ENCODE results near the gene LRRFIP1.

LRRFIP1 gene, protein sequence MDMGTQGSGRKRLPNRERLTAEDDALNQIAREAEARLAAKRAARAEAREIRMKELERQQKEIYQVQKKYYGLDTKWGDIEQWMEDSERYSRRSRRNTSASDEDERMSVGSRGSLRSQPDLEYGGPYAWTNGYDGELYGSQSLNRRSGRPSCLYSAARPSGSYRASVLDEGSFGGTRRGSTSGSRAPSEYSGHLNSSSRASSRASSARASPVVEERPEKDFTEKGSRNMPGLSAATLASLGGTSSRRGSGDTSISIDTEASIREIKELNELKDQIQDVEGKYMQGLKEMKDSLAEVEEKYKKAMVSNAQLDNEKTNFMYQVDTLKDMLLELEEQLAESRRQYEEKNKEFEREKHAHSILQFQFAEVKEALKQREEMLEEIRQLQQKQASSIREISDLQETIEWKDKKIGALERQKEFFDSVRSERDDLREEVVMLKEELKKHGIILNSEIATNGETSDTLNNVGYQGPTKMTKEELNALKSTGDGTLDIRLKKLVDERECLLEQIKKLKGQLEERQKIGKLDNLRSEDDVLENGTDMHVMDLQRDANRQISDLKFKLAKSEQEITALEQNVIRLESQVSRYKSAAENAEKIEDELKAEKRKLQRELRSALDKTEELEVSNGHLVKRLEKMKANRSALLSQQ

DNA sequence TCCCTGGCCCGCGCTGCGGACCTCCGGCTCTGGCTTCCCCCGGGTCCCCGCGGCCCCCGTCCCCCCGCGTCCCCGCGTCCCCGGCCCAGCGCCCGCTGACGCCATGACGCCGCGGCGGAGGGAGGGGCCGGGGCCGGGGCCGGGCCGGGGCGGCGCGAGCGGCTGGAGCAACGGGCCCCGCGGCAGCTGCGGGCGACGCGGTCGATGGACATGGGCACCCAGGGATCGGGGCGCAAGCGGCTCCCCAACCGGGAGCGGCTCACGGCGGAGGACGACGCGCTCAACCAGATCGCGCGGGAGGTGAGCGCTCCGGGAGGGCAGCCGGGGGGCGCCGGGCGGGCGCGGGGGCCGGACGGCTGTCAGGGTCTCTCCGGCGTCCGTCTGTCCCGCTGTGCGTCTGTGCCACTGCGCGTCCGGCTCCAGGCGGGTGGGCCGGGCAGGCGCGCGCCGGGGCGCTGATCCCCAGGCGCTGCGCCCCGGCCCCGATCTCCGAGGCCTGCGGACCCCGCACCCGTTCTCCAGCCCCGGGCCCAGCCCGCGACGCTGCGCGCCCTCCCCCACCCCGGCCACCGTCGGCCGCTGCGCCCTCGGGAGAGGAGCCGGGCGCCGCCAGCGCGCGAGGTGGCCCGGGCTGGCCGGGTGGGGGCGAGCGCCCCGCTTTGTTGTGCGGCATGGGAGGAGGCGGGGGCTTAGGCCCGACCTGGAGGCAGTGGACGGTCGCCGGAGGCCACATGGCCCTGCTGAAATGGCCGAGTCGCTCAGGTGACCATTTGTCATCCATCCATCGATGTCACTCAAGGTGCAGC, at the start of gene LRRFIP1:
Gene LRRFIP1 (plus strand): TSS at position 147 of the 806 bp plus-strand sequence. CDS start 58 bp downstream, at position 205.
- Histone ChIP-seq H3K27ac (peak within 1 kb of the TSS in 15 of 21 experiments; percentile 17 to 88 (median 74)), H3K4me3 (peak within 1 kb of the TSS; percentile 40 to 77 (median 59))

DNA sequence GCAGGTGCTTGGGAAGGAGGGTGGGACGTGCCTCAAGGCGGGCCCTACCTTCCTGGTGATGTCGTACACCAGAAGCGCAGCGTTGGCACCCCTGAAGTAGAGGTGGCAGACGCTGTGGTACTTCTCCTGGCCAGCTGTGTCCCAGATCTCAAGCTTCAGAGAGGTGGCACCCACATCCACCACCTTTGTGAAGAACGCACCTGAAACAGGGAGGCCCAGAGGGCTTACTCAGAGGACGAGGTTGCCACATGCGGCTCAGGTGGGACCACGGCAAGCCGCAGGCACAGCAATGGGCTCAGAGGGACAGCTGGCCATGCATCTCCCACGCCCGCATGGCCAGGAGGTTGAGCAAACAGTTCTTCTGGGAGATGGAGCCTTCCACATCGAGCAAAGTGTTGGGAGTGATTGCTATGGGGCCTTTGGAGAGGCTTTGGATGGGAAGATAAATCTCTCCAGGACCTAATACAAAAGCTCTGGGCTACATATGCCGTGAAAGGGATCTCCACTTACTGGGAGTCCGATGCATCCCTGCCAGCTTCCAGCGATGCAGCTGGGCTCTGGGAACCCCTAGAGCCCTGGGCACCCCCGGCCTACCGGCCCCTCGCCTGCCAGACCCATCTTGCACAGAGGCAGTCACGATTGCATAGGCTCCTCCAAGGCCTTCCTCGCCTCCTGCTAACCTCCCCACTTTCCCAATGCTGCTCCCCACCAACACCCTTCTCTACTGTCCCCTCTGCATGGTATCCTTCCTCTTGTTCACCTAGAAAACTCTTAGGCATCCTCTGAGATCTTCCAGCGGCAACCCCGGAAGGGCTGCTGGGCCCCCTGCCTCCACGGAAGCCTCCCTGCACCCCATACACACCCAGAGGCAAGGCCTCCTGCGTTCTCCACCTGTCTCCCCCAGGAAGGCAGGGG, 49.2 kb upstream of the LRRFIP1 start:
- no peak overlapping the region for H3K27ac ChIP-seq
- H3K4me3 ChIP-seq = no peak overlapping the region

DNA sequence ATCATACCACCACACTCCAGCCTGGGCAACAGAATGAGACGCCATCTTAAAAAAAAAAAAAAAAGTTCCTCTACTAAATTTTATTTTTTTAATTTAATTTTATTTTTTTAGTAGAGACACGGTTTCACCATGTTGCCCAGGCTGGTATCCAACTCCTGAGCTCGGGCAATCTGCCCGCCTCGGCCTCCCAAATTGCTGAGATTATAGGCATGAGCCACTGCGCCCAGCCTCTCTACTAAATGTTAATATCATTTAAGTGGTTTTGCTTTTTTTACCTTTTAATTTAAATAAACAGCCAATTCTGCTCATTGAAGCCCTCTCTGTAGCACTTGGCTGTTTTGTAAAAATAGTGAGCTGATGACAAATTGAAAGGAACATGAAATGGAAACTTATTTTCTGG, 46.1 kb upstream of the LRRFIP1 start:
- H3K27ac ChIP-seq = no peak overlapping the region

DNA sequence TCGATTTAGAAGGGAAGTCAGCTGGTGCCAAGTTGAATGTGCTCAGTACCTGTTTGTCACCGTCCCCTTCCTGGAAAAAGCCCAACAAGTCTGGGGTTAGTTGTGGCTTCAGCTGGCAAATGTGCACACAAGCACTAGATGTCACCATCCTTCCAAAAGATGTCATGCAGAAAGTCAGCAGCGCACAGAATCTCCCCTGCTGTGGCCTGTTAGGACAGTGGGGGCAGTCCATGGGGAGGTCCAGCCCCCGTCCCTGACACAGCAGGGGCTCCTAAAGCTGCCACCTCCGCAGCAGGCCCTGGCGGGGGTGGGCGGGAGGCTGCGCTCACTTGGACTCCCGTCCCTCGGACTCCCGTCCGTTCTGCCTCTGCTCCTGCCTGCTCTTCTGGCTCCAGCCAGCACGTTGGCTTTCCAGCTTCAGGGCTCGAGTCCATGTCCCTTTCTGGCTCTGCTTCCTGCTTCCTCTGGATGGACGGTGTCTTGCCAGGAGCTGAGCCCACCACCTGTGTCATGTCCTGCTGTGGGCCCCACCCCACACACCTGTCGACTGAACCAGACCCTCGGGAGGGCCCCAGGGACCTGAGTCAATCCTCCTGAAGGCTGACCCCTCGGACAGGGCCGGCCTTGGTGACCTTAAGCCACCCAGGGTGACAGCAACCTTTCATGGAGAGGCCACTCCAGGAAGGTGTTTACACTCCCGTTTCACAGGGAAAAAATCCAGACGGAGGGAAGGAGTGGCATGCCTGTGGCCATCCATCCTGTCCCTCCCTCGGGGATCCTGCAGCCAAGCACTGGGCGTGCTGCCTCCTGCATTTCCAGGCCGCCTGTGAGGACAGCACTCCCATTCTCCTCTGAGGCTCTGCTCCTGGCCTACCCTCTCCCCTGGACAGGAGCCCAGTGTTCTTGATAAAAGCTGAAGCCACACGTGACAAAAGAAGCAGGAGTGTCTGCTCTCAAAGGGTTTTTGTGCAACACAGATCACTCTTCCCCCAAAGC, 45.3 kb upstream of the LRRFIP1 start:
- H3K27ac ChIP-seq = peak overlapping the region in 3 of 21 experiments; percentile 12 to 59 (median 57)
- H3K4me3 ChIP-seq = no peak overlapping the region

More for the DNA sequence above, 46.1 kb upstream of the LRRFIP1 start:
- no peak overlapping the region for H3K4me3 ChIP-seq

DNA sequence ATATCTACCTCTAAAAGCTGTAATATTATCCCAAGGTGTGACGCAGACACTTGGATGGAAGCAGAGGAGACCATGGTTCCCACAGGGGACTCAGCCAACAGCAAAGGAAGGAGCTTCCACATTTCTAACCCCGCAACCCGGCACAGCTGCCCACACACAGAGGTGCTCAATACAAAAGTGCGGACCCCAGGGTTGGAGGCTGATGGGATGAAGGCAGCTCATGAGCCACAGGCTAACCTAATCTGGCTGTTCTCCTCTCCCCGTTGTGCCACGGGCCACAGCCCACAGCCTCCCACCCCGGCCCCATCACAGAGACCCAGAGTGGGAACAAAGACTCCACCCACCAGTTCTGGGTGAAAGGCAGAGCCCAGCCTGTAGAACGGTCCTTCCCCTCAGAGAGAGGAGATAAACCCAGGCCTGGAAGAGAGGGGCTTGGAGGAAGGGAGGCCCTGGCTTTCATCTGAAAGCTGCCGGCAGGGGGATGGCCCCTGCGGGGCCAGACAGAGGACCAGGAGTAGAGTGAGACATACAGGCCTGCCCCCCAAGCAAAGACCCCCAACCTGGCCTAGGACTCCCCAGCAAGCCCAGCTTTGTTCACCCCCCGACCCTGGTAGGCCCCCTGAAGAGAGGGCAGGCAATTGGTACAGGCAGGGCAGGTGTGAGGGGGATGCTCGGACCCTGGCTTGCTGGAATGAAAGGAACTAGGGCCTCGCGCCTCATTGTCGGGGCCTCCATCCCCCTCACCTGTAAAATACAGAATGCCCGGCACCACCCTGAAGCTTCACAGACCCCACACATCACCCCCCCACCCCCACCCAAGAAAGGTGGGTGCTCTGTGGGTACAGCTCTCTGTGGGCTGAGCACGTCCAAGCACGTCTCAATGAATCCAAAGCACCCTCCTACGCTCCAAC, 43.7 kb upstream of the LRRFIP1 start:
- Histone ChIP-seq H3K4me3 (no peak overlapping the region), H3K27ac (no peak overlapping the region)

DNA sequence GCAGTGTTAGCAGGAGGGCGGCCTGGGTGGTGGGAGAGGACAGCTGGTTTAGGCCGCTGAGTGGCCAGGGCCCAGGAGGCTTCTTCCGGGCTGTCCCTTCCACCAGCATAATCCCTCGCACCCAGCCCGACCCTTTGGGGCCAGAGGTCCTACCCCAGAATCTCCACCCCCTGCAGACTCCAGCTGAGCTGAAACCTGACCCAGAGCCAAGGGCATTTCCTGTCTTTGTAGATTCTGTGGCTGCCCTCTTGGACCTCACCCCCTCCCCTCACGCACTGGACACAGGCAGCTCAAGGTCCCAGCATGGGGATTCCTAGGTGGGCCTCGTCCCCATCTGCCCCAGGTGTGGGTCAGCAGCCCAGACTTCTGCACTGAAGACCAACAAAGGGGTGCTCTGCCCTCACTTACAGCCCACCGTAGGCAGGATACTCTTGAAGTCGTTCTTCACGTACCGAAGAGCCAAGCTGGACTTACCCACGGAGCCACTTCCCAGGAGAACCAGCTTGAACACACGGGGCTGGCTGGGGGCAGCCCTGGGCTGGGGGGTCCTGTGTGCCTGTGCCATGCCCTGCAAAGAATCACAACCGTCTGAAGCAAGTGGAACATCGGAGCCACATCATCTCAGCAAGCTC, 41.7 kb upstream of the LRRFIP1 start:
- H3K4me3 ChIP-seq = no peak overlapping the region
- H3K27ac ChIP-seq = no peak overlapping the region

DNA sequence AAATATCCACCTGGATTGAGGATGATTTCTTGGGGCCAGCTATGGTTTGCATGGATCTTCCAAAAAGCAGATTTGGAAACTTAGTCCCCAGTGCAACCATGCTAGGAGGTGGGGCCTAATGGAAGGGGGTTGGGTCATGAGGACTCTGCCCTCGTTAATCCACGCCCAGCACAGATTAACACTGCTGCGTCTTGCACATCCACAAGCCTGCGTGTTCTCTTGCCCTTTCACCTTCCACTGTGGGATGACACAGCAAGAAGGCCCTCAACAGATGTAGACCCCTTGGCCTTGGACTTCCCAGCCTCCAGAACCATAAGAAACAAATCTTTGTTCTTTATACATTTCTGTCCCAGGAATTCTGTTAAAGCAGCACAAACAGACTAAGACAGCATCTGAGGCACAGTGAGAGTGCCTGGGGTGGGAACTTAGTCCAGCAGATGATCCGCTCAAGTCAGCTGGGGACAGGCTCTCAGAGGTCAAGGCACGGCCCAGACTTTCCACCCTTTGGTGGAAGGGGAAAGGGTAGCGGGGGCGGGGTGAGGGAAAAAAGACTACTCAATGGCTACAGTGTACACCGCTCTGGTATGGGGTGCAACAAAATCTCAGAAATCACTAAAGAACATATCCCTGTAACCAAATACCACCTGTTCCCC, 39.2 kb upstream of the LRRFIP1 start:
- no peak overlapping the region for H3K27ac ChIP-seq
- H3K4me3 ChIP-seq = no peak overlapping the region

DNA sequence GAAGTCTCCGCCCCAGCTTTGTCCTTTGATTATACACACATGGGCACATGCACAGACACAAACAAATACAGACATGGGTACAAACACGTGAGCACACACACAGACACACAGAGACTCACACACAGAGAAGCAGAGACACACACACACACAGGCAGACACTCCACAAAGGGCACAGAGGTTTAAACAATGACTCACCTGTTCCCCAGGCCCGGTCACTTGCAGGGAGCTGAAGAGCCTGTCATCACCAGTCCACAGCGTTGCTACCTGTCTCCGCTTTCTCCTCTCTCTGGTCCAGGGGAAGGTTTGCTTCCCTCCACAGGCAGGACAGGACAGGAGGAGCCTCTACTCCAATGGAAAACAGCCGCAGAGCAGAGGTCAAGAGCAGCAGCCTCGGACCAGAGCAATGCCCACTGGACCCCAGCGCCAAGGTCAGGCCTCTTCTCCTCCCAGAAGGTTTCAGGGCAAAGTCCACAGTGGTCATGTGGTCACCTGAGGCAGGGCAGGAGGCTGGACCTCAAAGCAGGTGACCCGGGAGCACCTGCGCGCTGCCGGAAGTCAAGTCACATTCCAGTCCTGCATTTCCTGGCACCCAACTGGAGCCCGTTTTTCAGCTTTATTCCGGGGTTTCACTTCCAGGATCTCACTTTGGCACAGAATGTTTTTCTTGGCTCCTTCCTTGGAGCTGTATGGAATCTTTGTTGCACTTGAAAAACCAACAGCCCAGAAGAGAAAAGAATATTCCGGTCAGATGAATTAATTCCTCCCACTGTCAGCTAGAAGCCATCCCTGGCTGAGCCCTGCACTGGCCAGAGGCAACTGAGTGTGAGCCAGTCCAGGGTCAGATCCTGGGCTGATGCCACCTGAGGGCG, 36.9 kb upstream of the LRRFIP1 start, which contains the start of gene RAB17:
Gene RAB17 (minus strand): TSS at position 463 of the 869 bp plus-strand sequence. CDS start 4,580 bp downstream, outside the sequence.
- peak within 1 kb of the TSS in 10 of 21 experiments; percentile 3 to 57 (median 40) for H3K27ac ChIP-seq
- peak within 1 kb of the TSS in 1 of 7 experiments; percentile 5 for H3K4me3 ChIP-seq

DNA sequence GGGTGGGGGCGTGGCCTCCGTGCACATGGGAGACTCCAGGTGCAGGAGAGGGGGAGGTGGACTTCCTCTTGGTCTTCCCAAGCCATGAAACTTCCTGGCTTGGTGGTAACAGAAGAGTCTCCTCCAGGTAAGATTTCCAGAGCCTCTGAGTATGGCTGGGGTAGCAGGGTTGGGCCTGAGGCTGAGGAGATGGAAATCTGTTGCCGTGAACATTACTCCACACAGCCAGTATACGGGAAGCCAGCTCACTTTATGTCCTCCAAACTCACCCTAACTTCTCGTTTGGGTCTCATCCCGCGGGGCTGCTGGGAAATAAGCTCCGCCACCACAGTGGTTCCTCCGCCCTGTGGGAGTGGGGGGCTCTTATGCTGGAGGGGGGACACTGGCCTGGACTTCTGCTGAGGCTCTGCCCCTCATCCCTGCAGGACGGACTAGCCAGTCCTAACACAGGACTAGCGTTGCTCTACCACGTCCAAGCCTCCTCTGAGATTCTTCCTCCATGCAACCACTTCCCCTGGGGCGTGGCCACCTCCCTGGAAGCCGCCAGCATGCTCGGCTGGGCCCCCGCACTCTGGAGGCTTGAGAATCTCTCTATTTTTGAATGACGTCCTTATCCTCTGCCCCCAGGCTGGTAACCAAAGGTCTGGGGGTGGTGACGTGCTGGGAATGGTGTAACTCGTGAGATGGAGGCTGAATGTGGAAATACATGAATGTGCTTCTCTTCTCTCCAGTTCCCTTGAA, 36.1 kb upstream of the LRRFIP1 start:
- Histone ChIP-seq H3K27ac (peak overlapping the region in 8 of 21 experiments; percentile 14 to 57 (median 40)), H3K4me3 (peak overlapping the region in 1 of 7 experiments; percentile 5)

DNA sequence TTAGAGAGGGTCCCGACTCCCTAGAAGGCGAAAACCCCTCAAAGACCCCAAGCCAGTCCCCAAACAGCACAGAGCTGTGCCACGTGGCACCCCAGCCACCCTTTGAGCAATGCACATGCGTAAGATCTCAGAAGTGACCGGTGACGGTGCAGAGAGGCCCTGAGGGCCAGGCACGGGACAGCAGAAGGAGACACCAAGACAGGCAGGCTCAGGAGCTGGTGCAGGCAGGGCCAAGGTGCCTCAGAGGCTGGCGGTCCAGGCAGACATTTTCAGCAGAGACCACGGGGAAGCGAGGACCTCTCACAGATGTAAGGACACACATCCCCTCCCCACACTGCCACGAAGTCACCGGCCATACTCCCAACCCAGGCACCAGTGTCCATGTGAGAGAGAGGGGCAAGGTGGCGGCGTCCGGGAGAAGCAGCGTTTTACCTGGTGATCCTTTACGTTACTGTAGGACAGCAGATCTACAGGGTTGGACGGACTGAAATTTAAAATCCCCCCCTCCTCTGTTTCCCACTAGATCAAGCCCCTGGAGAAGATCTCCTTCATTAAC, 34.9 kb upstream of the LRRFIP1 start:
- Histone ChIP-seq H3K4me3 (no peak overlapping the region), H3K27ac (no peak overlapping the region)

DNA sequence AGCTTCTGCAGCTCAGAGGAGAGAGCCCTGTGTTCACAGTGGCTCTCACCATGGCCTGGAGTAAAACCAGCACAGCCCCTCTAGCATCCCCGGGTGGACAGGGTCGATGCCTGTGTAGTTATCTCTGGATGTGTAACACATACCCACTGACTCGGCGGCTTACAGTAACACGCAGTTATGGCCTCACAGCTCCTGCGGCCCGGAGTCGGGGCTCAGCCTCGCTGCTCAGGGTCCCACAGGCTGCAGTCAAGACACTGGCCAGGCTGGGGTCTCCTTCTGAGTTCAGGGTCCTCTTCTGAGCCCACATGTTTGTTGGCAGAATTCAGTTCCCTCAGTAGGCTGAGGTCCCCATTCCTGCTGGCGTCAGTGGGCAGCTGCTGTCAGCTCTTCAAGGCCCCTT, 34.4 kb upstream of the LRRFIP1 start:
- H3K27ac ChIP-seq = no peak overlapping the region
- no peak overlapping the region for H3K4me3 ChIP-seq

DNA sequence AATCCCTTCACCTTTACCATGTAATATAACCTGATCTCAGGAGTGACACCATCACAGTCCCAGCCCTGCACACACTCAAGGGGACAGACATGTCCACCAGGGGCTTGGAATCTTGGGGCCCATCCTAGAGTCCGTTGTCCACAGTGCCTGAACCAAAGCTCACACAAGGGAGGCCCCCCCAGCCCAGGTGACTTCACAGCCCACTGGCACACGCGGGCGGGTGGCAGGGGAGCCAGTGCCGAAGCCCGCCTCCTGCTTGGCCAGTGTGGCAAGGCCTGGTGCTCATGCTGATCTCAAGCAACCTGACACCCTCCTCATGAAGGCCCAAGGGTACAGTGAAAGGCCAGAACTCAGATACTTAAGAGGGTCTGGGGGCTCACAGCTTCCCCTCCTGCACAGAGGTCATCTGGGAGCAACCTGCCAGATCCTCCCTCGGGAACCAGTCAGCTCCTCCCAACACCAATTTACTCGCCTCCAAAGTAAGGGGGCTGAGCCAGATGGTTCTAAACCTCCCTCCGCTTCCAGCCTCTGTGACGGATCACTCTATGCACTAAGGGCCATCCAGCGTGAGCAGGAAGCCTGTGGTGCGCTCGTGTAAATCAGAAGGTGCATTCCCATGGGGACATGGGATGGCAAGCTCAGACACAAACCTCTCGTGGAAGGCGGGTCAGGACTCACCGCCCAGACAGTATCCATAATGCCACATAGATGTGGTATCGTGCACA, 33.6 kb upstream of the LRRFIP1 start:
- no peak overlapping the region for H3K4me3 ChIP-seq
- no peak overlapping the region for H3K27ac ChIP-seq

DNA sequence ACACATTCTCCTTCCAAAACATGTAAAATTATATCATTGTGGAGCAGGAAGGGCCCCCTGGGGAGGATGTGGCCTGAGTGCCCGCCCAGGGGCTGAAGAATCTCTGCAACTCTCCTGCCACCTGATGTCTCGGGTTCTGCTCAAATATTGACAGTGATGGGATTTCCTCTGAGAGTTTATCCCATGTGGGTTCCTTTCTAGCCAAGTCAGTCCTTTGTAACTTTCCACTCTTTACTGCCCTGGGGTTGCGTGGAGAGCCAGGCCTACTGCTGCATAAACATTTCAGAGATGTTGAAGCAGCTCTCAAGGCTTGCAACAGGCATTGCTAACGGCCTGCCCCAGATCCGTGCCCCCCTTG, 32.9 kb upstream of the LRRFIP1 start:
- Histone ChIP-seq H3K27ac (no peak overlapping the region), H3K4me3 (no peak overlapping the region)
